ENCODE measurements around the gene GJB2.

- TF ChIP-seq, protein P1, sequence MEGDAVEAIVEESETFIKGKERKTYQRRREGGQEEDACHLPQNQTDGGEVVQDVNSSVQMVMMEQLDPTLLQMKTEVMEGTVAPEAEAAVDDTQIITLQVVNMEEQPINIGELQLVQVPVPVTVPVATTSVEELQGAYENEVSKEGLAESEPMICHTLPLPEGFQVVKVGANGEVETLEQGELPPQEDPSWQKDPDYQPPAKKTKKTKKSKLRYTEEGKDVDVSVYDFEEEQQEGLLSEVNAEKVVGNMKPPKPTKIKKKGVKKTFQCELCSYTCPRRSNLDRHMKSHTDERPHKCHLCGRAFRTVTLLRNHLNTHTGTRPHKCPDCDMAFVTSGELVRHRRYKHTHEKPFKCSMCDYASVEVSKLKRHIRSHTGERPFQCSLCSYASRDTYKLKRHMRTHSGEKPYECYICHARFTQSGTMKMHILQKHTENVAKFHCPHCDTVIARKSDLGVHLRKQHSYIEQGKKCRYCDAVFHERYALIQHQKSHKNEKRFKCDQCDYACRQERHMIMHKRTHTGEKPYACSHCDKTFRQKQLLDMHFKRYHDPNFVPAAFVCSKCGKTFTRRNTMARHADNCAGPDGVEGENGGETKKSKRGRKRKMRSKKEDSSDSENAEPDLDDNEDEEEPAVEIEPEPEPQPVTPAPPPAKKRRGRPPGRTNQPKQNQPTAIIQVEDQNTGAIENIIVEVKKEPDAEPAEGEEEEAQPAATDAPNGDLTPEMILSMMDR (IDR thresholded peaks at IDR 0.05) = no peak
- TF ChIP-seq POLR2A (IDR thresholded peaks at IDR 0.05) = peak in 1 of 4 donors; percentile 31
Measured at GRCh38 chr13:20190481-20191310, 2.0 kb downstream of the GJB2 start.

Data from esophagus squamous epithelium (tissue), 4 donors.